Measurements from ENCODE around the gene C3AR1.
"Not testable (repeated sequence)": the region's sequence is repeated elsewhere in the genome, so short reads cannot be mapped to it uniquely, and the experiment has no call there.

C3AR1 gene

DNA sequence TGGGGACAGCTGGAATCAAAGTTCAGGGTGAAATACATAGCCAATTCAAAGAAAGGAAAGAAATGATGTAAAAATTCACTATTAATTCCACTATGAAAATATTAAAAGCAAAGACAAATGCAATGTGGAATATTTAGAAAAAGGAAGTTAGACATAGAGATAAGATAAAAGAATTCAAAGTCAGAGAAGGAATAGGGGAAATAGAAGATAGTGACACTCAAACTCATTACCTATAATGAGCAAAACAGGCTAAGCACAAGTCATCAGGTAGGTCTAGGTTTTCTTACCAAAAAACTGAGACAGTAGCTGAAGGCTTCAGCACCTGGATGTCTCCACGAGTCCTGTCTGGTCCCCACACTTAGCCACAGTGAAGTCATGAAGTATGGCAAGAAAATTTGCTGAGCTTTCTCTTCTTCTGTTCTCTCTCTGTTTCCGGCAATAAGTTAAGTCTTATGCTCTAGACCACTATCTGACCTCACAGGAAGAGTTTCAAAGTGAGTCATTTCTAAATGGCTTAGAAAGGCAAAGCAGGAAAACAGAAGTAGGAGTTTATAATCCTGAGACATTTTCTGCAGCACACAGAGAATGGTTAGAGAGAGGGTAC lies at the start of gene C3AR1:
Gene C3AR1, minus strand, starts transcription at position 369 of the 604 bp plus-strand sequence. CDS start 6,174 bp downstream, outside the sequence.
- no peak for DNase-seq (ENCODE audit: low read depth)

DNA sequence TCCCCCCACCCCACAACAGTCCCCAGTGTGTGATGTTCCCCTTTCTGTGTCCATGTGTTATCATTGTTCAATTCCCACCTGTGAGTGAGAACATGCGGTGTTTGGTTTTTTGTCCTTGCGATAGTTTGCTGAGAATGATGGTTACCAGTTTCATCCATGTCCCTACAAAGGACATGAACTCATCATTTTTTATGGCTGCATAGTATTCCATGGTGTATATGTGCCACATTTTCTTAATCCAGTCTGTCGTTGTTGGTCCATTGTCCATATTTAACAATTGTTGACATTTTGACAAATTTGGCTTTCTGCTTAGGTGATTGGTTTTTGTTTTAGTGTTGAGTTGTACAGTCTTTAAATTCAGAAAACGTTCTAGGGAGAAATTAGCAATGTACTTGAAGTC lies 47.0 kb upstream of the C3AR1 start:
- DNase-seq (ENCODE audit: low read depth): not testable (repeated sequence)

DNA sequence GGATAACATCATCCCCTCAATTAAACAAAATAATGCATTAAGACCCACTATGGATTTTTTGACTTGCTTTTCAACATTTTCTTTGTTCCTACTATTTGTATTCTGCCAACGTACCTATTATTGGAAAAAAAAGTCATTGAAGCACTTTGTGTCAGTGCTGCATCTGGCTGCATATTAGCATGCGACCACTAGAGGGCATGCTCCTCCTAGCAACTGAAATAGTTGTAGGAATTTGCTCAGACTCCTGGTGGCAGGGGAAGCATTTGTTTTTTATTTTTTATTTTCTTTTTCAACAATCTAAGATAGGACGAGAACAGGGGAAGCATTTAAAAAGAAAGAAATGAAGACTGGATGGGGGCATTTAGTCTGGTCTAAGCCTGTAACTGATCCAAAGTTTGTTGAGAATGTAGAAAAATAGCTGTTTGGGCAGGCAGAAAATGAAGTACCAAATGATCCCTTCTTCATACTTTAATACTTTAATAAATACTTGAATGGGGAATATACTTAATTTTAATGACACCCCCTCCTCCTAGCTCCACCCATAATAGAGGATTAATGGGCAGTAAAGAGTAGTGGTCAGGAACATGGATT lies 42.7 kb upstream of the C3AR1 start:
- DNase-seq (ENCODE audit: low read depth): peak; percentile 63

DNA sequence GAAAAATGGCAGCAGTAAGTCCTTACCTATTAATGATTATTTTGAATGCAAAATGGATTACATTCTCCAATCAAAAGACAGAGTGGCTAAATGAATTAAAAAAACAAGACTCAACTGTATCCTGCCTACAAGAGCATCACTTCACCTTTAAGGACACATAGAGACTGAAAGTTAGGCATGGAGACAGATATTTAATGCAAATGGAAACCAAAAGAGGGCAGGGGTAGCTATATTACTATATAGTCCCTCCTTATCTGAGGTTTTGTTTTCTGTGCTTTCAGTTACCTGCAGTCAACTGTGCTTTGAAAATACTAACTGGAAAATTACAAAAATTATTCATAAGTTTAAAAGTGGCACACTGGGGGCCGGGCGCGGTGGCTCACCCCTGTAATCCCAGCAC lies 33.1 kb upstream of the C3AR1 start:
- DNase-seq (ENCODE audit: low read depth): no peak

DNA sequence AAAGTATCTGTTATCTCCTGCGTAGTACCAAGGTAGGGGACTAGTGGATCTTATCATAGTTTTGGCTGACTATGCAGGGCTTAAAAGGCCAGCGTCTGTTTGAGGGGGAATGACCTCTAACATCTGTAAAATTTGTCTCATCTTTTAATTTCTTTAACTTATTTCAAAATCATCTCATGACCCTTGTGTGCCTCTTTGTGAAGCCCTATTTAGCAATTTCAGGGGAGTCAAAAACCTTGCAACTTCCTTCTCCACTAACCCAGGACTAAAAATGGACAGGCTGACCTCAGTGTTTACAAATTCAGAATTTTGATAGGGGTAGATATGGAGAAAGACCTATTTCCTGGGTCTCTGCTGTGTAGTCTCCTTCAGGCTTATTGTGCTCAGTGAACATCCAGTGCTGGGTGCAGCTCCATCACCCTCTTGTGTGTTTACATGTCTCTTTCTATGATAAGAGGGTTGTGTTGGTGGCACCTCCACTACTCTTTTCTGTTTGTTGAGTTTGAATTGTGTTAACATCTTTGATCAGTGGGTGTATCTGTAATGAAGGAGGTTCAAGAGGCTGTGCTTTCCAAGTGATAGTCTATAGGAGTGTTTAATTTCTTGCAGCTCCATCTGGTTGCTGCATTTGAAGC lies 30.2 kb upstream of the C3AR1 start:
- no peak for DNase-seq (ENCODE audit: low read depth)

DNA sequence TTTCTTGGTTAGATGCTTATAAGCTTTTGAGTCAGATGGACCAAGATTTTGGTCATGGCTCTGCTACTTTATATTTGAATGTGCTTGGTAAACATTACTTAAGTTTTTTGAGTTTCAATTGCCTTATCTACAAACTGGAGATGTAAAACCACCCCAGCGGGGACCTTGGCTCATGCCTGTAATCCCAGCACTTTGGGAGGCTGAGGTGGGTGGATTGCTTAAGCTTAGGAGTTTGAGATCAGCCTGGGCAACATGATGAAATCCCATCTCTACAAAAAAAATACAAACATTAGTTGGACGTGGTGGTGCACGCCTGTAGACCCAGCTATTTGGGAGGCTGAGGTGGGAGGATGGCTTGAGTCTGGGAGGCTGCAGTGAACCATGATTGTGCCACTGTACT lies 27.1 kb upstream of the C3AR1 start:
- no peak for DNase-seq (ENCODE audit: low read depth)

DNA sequence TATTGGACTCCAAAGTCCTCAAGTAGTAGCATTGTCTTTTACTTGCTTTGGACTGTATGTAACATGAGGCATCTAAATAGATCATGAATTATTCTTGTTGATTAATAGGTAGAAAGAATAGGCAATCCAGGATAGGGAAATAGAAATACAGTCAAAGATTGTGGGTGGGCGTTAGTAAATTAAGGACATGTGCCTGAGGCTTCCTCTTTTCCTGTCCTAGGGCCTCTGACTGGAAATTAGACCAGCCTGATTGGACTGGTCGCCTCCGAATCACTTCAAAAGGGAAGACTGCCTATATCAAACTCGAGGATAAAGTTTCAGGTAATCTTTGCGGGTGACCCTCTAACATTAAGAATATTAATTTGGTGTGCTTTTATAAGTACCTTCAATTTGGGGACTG lies 23.6 kb upstream of the C3AR1 start:
- DNase-seq (ENCODE audit: low read depth): no peak

DNA sequence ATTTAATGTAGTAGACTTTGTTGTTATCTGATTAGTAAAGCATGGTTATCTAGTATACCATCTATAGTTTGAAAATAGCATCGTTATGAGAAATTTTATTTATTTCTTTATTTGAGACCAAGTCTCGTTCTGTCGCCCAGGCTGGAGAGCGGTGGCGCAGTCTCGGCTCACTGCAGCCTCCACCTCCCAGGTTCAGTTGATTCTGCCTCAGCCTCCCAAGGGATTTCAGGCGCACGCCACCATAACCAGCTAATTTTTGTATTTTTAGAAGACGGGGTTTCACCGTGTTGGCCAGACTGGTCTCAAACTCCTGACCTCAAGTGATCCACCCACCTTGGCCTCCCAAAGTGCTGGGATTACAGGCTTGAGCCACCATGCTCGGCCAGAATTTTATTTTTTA lies 23.1 kb upstream of the C3AR1 start:
- not testable (repeated sequence) for DNase-seq (ENCODE audit: low read depth)

DNA sequence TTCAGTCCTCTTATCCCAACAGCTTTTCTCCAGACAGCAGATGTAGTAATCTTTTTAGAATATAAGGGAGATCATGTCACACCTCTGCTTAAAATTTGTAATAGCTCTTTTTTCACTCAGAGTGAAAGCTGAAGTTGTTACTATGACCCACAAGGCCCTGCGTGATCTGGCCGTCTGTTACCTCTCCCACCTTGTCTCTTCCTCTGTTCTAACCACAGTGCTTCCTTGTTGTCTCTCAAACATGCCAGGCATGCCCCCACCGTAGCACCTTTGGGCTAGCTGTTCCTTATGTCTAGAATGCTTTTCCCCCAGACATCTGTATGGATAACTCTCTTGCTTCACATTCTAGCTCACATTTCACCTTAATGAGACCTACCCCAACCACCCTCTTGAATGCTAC lies 22.4 kb upstream of the C3AR1 start:
- no peak for DNase-seq (ENCODE audit: low read depth)

DNA sequence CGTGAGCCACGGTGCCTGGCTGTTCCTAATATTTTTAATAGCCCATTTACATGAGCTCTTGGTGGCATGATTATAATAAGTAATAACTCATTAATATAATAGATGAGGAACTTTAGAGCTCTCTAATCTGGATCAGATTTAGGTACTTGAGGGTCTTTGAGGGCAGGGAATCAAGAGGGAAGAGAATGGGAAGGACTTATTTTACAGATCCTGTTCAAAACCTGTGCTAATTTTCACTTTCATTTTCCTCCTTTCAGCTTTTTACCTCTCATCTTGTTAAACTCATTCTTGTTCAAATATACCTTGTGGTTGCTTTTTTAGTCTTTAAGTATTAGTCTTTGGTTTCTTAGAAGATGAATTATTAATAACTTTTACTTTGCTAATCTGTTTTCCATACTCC lies 21.5 kb upstream of the C3AR1 start:
- no peak for DNase-seq (ENCODE audit: low read depth)

DNA sequence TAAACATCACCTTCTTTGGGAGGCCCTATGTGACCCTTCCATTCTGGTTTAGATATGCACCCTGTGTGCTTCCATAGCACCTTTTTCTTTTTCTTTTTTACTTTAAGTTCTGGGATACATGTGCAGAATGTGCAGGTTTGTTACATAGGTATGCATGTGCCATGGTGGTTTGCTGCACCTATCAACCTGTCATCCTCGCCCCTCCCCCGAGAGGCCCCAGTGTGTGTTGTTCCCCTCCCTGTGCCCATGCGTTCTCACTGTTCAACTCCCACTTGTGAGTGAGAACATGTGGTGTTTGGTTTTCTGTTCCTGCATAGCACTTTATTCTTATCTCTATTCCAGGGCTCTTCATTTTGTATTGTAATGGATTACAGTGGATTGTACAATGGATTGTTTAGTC lies 18.2 kb upstream of the C3AR1 start:
- DNase-seq (ENCODE audit: low read depth): not testable (repeated sequence)

DNA sequence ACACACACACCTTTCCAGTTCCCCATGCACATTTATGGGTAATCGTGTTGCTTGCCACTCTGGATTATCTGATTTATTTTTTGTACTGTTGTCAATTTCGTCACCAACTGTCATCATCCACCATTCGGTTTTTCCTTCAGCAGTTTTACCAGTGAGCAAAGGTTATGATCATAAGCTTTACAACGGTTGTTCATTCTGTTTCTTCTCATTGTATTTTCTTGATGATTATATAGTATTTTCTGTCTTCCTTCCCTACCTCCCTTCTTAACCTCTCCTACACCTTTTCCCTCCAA lies 16.6 kb upstream of the C3AR1 start:
- no peak for DNase-seq (ENCODE audit: low read depth)

DNA sequence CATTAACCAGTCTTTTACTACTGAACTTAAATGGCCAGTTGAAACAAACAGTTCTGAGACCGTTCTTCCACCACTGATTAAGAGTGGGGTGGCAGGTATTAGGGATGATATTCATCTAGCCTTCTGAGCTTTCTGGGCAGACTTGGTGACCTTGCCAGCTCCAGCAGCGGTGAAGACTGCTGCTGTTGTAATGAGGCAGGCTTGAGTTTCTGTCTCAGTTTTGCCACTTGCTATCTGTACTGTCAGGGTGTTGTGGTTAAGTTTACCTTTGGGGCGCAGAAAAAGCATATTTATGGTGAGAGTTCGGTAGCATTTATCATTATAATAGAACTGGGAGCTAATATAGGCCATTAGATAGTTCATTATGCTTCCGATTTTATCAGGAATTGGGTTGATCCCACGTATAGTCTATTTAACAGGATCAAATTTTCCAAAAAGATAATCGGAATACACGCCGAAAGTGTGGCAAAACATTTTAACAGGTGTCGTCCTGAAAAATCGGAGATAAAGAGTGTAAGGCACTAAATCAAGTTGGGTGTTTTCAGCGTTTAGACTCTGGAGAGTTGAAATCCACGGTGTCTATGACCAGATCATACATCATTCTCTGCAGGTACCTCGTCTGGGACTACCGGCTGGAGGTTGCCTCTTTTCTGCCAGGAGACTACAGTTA lies 15.2 kb upstream of the C3AR1 start:
- DNase-seq (ENCODE audit: low read depth): no peak

DNA sequence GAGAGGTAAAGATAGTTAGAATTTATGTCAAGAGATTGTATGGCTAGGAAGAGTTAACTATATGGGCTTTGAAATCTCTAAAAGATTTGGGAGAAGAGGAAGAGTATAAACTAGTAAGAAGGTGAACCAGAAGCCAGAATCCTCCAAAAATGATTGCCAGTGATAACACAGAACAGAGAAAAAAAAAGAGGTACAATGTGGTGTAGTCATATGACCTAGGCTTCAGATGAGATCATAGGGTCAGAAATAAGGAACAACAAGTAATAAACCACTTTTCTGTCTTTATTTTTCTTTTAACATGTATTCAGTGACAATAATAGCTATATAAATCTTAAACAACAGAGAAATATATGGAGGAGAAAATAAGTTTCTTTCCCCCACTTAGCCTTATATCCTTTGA lies 14.0 kb upstream of the C3AR1 start:
- no peak for DNase-seq (ENCODE audit: low read depth)

DNA sequence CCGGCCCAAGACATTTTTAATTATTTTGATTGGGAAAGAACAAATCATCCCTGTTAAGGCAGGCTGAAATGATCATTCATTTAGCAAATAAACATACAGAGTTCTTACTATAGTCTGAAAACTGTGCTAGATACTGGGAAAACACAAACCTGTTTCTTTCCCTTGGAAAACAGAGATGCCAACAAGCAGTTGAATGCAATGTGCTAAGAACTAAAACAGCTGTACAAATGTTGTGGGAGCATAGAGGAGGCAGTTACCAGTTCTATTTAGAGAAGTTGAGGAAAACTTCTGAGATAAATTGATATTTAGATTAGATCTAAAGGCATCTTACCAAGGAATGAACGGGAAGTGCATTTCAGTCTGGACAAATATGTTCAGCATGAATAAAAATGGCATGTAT lies 12.8 kb upstream of the C3AR1 start:
- DNase-seq (ENCODE audit: low read depth): no peak

DNA sequence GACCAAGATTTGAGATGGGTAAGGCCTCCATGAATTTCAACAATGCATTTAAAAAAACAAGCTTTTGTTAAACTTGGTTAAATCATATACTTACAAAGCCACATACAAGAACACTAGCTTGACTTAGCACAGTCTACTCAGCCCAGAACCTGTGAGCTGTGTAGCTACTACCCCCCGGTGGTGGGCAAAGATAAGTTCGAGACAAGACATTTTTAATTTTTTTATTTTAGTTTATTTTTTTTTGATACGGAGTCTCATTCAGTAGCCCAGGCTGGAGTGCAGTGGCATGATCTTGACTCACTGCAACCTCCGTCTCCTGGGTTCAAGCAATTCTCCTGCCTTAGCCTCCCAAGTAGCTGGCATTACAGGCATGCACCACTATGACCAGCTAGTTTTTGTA lies 12.2 kb upstream of the C3AR1 start:
- DNase-seq (ENCODE audit: low read depth): peak; percentile 29

DNA sequence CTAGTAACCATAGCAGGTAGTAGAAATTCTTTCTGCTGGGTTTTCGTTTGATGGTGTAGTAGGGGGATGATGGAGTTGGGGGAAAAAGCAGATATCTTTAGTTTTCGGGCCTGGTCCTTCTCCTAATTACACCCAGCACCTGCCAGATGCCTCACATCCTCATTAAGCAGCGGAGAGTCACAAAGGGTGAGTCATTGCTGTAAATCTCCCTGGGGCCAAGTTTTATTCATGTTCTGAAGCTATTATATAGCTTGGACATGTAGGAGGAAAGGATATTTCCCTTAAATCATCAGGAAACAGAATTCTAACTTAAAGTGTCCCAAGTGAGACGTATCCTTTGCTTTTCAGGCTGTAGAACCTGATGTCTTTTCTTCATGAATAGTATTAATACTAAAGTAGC lies 11.0 kb upstream of the C3AR1 start:
- no peak for DNase-seq (ENCODE audit: low read depth)

DNA sequence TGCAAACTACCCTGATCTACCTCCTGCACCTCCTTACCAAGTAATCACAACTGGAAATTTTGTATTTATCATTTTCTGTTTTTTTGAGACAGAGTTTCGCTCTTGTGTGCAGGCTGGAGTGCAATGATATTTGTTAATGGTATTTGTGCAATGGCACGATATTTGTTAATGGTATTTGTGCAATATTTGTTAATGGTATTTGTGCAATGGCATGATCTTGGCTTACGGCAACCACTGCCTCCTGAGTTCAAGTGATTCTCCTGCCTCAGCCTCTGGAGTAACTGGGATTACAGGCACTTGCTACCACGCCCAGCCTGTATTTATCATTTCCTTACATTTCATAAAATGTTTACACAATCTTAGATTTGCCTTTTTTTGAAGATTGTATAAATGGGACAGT lies 10.2 kb upstream of the C3AR1 start:
- DNase-seq (ENCODE audit: low read depth): no peak

DNA sequence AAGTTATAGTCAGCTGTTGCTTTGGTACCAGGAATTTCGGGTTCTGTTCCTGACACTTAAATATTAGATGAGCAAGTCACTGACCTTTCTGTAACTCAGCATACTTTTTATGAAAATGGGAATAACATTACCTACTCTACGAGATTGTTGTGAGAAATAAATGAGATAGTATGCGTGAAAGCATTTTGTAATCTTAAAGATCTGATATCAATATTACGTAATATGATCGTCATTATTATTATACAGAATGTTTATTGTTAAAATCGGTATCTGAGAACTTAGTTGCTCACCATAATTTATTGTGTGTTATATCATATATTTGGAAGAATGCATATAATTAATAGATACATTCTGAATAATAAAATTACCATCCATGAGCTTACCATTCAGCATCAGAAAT lies 9.8 kb upstream of the C3AR1 start:
- DNase-seq (ENCODE audit: low read depth): no peak

DNA sequence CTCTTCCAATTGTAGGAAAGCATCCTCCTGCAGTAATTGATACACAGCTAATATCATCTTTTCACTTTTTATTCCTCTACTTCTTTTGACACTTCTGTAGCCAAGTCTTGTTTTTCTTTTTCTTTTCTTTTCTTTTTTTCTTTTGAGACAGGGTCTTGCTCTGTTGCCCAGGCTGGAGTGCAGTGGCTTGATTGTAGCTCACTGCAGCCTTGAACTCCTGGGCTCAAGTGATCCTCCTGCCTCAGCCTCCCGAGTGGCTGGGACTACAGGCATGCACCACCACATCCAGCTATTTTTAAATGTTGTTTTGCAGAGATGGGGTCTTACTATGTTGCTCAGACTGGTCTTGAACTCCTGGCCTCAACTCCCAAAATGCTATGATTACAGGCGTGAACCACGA lies 5.7 kb upstream of the C3AR1 start:
- not testable (repeated sequence) for DNase-seq (ENCODE audit: low read depth)

DNA sequence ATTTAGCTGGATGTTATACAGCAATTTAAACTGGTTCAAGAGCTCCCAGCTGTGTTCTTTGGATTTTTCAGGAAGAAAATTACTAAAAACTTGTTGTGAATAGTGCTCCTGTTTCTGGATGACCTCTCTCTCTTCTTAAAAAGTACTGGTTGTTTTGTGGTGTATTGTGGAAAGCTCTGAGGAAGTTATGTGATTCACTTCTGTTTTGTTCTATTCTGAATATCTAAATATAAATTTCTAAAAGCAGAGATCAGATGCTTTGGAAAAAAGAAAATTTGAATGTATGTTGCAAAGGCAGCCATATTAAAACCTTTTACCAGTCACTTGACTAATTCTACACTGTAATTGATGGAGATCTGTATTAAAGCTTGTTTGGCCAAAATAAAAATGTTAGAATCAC lies 3.4 kb upstream of the C3AR1 start:
- DNase-seq (ENCODE audit: low read depth): no peak

DNA sequence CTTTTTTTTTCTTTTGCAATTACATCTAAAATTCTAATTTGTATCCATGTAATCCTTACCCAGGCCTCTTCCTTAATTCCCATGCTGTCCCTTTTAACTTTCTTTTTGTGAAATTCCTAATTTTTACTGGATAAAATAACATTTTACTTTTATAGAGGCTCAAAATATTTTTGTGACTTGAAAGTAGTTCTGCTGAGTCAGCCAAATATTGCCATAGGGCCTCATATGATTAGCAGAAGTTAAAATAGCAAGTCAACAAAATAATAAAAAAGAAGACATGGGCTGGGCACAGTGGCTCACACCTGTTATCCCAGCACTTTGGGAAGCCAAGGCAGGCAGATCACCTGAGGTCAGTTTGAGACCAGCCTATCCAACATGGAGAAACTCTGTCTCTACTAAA lies 2.0 kb downstream of the C3AR1 start:
- DNase-seq (ENCODE audit: low read depth): no peak

DNA sequence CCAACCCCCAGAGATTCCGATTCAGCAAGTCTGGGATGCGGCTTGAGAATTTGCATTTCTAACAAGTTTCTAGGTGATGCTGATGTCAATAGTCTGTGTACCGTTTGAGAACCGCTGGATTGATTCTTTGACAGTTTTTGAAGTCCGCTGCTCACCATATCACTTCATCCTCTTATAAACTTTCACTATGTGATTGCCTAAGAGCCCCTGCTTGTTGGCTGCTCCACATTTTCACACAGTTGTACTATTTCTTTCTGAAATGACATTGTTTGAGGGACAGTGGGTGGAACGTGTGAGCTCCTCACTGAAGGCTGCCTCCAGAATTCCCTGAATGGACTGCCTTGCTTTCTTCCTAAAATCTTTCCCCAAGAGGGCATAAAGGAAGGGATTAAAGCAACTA lies 7.7 kb downstream of the C3AR1 start:
- no peak for DNase-seq (ENCODE audit: low read depth)

DNA sequence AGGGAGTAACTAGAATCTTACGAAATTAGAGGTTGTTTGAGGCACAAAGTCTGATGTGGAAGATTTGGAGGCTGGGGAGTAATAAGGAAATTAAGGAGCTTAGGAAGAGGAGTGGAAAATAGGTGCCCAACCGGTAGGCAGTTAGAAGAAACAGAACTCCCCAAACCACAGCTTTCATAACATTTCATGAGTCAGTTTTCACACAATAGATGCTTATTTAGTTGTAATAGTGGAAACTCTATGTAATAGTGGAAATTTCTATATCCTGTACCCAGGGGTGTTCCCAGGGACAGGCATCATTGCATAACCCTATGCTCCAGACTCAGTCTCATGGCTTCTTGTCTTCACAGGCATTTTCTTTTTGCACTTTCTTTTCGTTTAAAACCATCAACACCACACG lies 8.3 kb downstream of the C3AR1 start:
- DNase-seq (ENCODE audit: low read depth): no peak

Measured in stimulated activated CD8-positive, alpha-beta memory T cell treated with anti-CD3 and anti-CD28 coated beads, Interleukin-4, amount 100 ng/mL, for 24 hours (primary cell).